Activated naive CD4-positive, alpha-beta T cell treated with anti-CD3 and anti-CD28 coated beads, Interleukin-2, amount 10 ng/mL, durations not matched to agents 7 days and 5 days (primary cell): ENCODE measurements around the gene TRA2A.
A peak's percentile ranks its signal among the peaks of the same experiment; 100 is the strongest.

Experiments
- CTCF ChIA-PET: fragments of 350-600 bp; sonication (Branson Sonifier 250); formaldehyde crosslinking; loops from one replicate; lab custom pipeline; 2021; ENCODE audit warnings: antibody characterized with exemption; lab: Charles Lee
- DNase-seq: peaks from one replicate; pipeline ENCODE4 v3.0.0-alpha.2; 2020
- H3K27ac Mint-ChIP-seq: one replicate; pipeline ENCODE4 v1.8.0; 2021; ENCODE audit warnings: mild to moderate bottlenecking, moderate library complexity, mixed read lengths
- H3K27me3 Mint-ChIP-seq: one replicate; pipeline ENCODE4 v1.8.0; 2021; ENCODE audit warnings: mild to moderate bottlenecking, mixed read lengths
- H3K36me3 Mint-ChIP-seq: one replicate; pipeline ENCODE4 v1.8.0; 2021; ENCODE audit warnings: mixed read lengths
- H3K4me1 Mint-ChIP-seq: one replicate; pipeline ENCODE4 v1.8.0; 2021; ENCODE audit warnings: mixed read lengths
- H3K4me3 Mint-ChIP-seq: one replicate; pipeline ENCODE4 v1.8.0; 2021; ENCODE audit warnings: mild to moderate bottlenecking, moderate library complexity, mixed read lengths
- H3K9me3 Mint-ChIP-seq: one replicate; pipeline ENCODE4 v1.8.0; 2021; ENCODE audit warnings: mixed read lengths

Gene TRA2A

DNA sequence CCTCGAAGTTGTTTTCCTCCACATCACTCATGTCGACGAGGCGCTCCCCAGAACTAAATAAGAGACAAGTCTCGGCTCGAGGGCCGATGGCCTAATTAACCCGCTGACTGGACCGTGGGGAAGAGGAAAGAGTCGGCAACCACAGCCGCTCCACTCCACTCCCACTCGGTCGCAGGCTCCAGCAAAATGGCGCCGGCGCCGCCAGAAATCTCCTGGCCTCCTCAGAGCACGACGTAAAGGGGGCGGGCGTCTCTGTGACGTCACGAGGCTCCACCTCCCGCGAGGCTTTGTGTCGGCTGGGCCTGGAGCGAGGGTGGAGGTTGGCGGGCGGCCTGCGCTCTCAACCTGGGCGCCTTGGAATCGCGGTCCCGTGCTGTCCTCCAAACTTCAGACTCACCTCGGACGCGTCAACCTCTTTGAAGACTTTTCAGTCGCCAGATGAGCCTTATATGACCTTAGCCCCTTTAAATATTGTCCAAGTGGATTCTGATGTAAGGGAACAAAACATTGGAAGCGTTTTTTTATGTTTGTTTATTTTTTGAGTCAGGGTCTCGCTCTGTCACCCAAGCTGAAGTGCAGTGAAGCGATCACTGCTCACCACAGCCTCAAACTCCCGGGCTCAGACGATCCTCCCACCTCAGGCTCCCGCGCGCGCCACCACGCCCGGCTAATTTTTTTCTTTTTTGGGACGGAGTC, at the start of gene TRA2A:
Gene TRA2A (minus strand): TSS at position 188 of the 696 bp plus-strand sequence. CDS start 157 bp downstream, at position 31.
- H3K27ac Mint-ChIP-seq = peak within 1 kb of the TSS; percentile 99
- CTCF ChIA-PET = interaction anchor here (1.1 to 1.4 kb wide), 2 partner anchors 8 to 13 kb away, joined by 4 read pairs; no protein-coding TSS in a partner anchor
- peaks cover 5% of the 10 kb centered on the region for H3K27me3 Mint-ChIP-seq
- DNase-seq = peak; percentile 98
- no peaks in the 10 kb centered on the region for H3K9me3 Mint-ChIP-seq
- peaks cover 42% of the 10 kb centered on the region for H3K4me1 Mint-ChIP-seq
- H3K4me3 Mint-ChIP-seq = peak within 1 kb of the TSS; percentile 99
- H3K36me3 Mint-ChIP-seq = peaks cover 20% of the 10 kb centered on the region

DNA sequence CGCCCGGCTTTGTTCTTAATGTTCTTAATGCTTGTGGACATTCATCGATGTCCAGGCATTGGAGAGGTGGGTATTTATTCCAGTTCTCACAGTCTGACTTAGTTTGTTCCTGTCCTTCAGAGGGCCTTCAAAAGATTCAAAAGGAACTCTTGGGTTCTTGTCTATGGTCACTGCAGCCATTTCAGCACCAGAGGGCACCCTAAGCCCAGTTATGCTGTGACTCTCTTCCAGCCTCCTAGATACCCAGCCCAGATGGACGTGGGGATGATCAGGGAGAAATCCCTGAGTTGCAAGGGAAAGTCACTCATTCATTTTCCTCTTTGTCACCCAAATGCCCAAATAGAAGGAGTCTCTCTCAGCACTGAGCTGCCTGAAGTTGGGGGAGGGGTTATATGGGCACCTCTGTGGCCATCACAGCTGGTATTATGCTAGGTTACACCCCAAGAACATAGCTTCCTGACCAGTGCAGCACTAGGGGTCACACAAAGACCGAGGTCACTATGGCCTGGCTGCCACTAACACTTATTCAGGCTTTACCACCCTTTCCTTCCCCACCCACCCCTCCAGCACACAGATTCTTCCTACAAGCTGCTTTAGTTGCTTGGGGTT, 38.9 kb upstream of the TRA2A start:
- peak; percentile 79 for DNase-seq
- no peaks in the 10 kb centered on the region for H3K36me3 Mint-ChIP-seq
- H3K9me3 Mint-ChIP-seq = no peaks in the 10 kb centered on the region
- H3K27ac Mint-ChIP-seq = no peak overlapping the region
- H3K4me3 Mint-ChIP-seq = no peak overlapping the region
- H3K27me3 Mint-ChIP-seq = peaks cover 7% of the 10 kb centered on the region
- CTCF ChIA-PET = interaction anchor here (0.7 to 2.9 kb wide), 11 partner anchors 11 to 147 kb away, joined by 3 to 18 read pairs (median 3); partner anchors contain the start of gene STK31
- no peaks in the 10 kb centered on the region for H3K4me1 Mint-ChIP-seq

DNA sequence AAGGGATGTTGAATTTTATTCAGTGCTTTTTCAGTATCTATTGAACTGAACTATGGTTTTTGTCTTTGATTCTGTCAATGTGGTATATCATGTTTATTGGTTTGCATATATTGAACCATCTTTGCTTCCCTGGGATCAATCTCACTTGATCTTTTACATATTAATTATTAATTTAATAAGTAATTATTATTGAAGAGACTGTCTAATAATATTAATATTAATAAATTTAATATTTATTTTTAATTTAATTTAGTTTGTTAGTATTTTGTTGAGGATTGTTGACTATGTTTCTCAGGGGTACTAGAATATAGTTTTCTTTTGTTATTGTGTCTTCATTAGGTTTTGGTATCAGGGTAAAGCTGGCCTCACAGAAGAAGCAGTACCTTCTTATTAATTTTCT, 26.5 kb upstream of the TRA2A start:
- no peaks in the 10 kb centered on the region for H3K4me1 Mint-ChIP-seq
- H3K27ac Mint-ChIP-seq = no peak overlapping the region
- H3K36me3 Mint-ChIP-seq = no peaks in the 10 kb centered on the region
- peaks cover 11% of the 10 kb centered on the region for H3K27me3 Mint-ChIP-seq
- CTCF ChIA-PET = interaction anchor here (1.1 kb wide), 1 partner anchor 12 kb away, joined by 3 read pairs; no protein-coding TSS in a partner anchor
- DNase-seq = no peak
- H3K9me3 Mint-ChIP-seq = no peaks in the 10 kb centered on the region
- no peak overlapping the region for H3K4me3 Mint-ChIP-seq

DNA sequence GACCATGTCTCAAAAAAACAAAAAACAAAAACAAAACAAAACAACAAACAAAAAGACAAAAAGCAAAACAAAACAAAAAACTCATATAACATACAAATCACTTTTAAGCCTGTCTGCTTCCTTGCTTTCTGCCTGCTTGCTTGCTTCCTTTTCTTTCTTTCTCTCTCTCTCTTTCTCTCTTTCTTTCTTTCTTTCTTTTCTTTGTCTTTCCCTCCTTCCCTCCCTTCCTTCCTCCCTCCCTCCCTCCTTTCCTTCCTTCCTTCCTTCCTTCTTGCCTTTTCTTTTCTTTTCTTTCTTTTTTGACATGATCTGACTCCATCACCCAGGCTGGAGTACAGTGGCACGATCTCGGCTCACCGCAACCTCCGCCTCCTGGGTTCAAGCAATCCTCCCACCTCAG, 15.9 kb upstream of the TRA2A start:
- Mint-ChIP-seq H3K4me3 (no peak overlapping the region), H3K36me3 (no peaks in the 10 kb centered on the region), H3K4me1 (peaks cover 9% of the 10 kb centered on the region), H3K27ac (no peak overlapping the region), H3K27me3 (peaks cover 8% of the 10 kb centered on the region), H3K9me3 (no peaks in the 10 kb centered on the region)
- no peak for DNase-seq
- CTCF ChIA-PET = interaction anchor here (0.6 to 5.1 kb wide), 8 partner anchors 133 to 1412 kb away, joined by 3 to 44 read pairs (median 4); partner anchors contain the start of gene FAM221A

DNA sequence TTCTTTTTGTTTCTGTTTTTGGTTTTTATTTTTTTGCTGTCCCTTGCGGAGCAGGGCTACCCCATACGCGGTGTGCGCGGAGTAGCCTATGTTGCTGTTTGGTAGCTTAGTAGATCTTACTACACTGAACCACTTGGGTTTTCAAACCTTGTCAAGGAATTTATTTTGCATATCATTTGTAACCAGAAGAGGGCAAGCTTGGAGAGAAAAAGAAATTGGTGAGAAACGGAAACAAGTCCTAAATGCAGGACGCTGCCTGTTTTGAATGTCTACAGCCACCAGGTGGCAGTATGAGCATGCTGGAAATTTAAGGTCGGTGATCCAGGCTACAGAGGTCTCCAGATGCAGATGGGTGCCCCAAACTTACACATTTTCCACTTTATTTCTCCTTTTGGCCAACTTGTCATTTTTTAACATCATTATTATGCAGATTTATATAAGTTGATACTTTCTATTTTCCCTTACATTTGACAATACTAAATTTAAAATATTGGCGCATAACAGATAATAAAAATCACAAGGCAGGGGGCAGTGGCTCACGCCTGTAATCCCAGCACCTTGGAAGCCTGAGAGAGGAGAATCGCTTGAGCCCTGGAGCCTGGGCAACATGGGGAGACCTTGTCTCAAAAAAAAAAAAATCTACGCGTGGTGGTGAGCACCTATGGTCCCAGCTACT, 15.3 kb upstream of the TRA2A start:
- H3K27ac Mint-ChIP-seq = no peak overlapping the region
- CTCF ChIA-PET = interaction anchor here (0.6 to 5.1 kb wide), 38 partner anchors 10 to 1547 kb away, joined by 3 to 44 read pairs (median 3); partner anchors contain the start of genes FAM221A and STK31
- no peaks in the 10 kb centered on the region for H3K36me3 Mint-ChIP-seq
- peak; percentile 84 for DNase-seq
- H3K4me3 Mint-ChIP-seq = no peak overlapping the region
- peaks cover 8% of the 10 kb centered on the region for H3K27me3 Mint-ChIP-seq
- no peaks in the 10 kb centered on the region for H3K9me3 Mint-ChIP-seq
- H3K4me1 Mint-ChIP-seq = peaks cover 9% of the 10 kb centered on the region

DNA sequence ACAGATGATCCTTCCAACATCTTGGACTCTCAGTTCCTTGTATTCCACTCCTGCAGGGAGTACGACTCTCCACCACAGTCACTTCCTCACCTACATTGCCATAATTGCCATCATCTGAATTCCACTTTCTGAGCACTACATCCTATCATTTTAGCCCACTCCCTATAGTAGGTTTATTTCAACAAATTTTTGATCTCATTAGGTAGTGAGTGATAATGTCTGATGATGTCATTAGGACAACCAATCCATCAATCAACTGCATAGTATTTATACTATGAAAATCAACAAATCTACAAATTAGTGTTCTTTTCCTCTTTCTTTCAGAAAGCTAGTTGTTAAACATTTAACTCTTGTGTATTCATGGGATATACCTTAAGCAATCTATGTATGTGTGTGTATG, 13.7 kb upstream of the TRA2A start:
- H3K27me3 Mint-ChIP-seq = peaks cover 8% of the 10 kb centered on the region
- no peak overlapping the region for H3K27ac Mint-ChIP-seq
- CTCF ChIA-PET = interaction anchor here (1.5 to 5.1 kb wide), 5 partner anchors 14 to 272 kb away, joined by 4 to 44 read pairs (median 15); no protein-coding TSS in a partner anchor
- H3K9me3 Mint-ChIP-seq = no peaks in the 10 kb centered on the region
- peaks cover 9% of the 10 kb centered on the region for H3K4me1 Mint-ChIP-seq
- no peak overlapping the region for H3K4me3 Mint-ChIP-seq
- DNase-seq = no peak
- no peaks in the 10 kb centered on the region for H3K36me3 Mint-ChIP-seq

GRCh38 chr7:23544913-23545354, 13.2 kb upstream of the TRA2A start:
- Mint-ChIP-seq H3K4me1 (peaks cover 13% of the 10 kb centered on the region), H3K27ac (no peak overlapping the region), H3K4me3 (no peak overlapping the region), H3K9me3 (no peaks in the 10 kb centered on the region), H3K36me3 (peaks cover 2% of the 10 kb centered on the region), H3K27me3 (peaks cover 8% of the 10 kb centered on the region)
- DNase-seq = peak; percentile 42
- CTCF ChIA-PET = interaction anchor here (0.8 to 5.1 kb wide), 8 partner anchors 14 to 460 kb away, joined by 3 to 44 read pairs (median 4); no protein-coding TSS in a partner anchor

- Mint-ChIP-seq H3K9me3 (no peaks in the 10 kb centered on the region), H3K36me3 (peaks cover 2% of the 10 kb centered on the region), H3K4me3 (no peak overlapping the region), H3K27me3 (peaks cover under 1% of the 10 kb centered on the region), H3K4me1 (peaks cover 25% of the 10 kb centered on the region), H3K27ac (no peak overlapping the region)
- DNase-seq = no peak
- CTCF ChIA-PET = interaction anchor here (0.9 to 5.1 kb wide), 3 partner anchors 14 to 270 kb away, joined by 3 to 44 read pairs (median 6); no protein-coding TSS in a partner anchor
Observed at GRCh38 chr7:23542752-23543151, 11.0 kb upstream of the TRA2A start.

GRCh38 chr7:23539494-23539907, 7.7 kb upstream of the TRA2A start:
- H3K27me3 Mint-ChIP-seq = no peaks in the 10 kb centered on the region
- CTCF ChIA-PET = interaction anchor here (0.7 to 2.4 kb wide), 9 partner anchors 8 to 266 kb away, joined by 3 to 10 read pairs (median 3); no protein-coding TSS in a partner anchor

DNA sequence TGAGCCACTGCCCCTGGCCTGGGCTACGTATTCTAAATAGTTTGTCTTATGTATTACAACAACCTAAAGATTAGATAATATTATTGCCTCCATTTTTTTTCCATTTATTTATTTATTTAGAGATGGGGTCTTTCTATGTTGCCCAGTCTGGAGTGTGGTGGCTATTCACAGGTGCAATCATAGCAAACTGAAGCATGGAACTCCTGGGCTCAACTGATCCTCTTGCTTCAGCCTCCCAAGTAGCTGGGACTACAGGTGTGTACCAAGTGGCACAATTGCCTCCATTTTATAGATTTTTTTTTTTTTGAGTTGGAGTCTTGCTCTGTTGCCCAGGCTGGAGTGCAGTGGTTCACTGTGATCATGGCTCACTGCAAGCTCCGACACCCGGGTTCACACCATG, 6.5 kb upstream of the TRA2A start:
- CTCF ChIA-PET = interaction anchor here (1.1 kb wide), 1 partner anchor 8 kb away, joined by 3 read pairs; no protein-coding TSS in a partner anchor
- Mint-ChIP-seq H3K36me3 (peaks cover 2% of the 10 kb centered on the region), H3K27ac (no peak overlapping the region), H3K4me3 (no peak overlapping the region), H3K9me3 (no peaks in the 10 kb centered on the region), H3K27me3 (no peaks in the 10 kb centered on the region), H3K4me1 (peaks cover 16% of the 10 kb centered on the region)
- DNase-seq = no peak

More at GRCh38 chr7:23539494-23539907, 7.7 kb upstream of the TRA2A start:
- H3K4me3 Mint-ChIP-seq = peak overlapping the region; percentile 55
- no peaks in the 10 kb centered on the region for H3K9me3 Mint-ChIP-seq
- no peak for DNase-seq
- H3K36me3 Mint-ChIP-seq = peaks cover 2% of the 10 kb centered on the region
- peaks cover 17% of the 10 kb centered on the region for H3K4me1 Mint-ChIP-seq
- peak overlapping the region; percentile 94 for H3K27ac Mint-ChIP-seq

DNA sequence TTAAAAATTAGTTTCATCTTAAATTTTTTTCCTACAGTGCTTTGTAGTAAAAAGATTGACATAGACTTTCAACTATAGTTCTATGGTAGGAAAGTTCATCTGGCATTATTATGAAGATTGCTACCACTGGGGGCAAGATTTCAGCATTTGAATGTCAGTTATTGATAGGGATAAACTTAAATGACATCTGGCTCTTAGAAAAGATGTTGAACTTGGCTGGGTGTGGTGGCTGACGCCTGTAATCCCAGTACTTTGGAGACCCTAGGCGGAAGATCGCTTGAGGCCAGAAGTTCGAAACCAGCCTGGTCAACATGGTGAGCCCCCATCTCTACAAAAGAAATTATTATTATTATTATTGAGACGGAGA, 1.4 kb upstream of the TRA2A start:
- CTCF ChIA-PET = no interaction called here
- Mint-ChIP-seq H3K27me3 (peaks cover 5% of the 10 kb centered on the region), H3K36me3 (peaks cover 19% of the 10 kb centered on the region), H3K9me3 (no peaks in the 10 kb centered on the region), H3K4me1 (peaks cover 33% of the 10 kb centered on the region), H3K4me3 (peak overlapping the region; percentile 35), H3K27ac (peak overlapping the region; percentile 77)
- DNase-seq = no peak

- Mint-ChIP-seq H3K36me3 (peaks cover 19% of the 10 kb centered on the region), H3K27me3 (peaks cover 5% of the 10 kb centered on the region), H3K27ac (peak overlapping the region; percentile 99), H3K4me1 (peaks cover 35% of the 10 kb centered on the region), H3K4me3 (peak overlapping the region; percentile 99), H3K9me3 (no peaks in the 10 kb centered on the region)
- no peak for DNase-seq
- CTCF ChIA-PET = no interaction called here
Observed at GRCh38 chr7:23532490-23533237, 883 bp upstream of the TRA2A start.
